ENCODE results near the gene ZBTB7C. TPM values are rescaled to one million over a fixed set of nuclear protein-coding genes. Genes with fewer than 3 reads are reported as not detected.

ZBTB7C gene
- total and polyA plus RNA-seq, 8 donors, result 1.7 to 8.7 (median 2.7) TPM

- ATAC-seq (no peak), DNase-seq (no peak)
- Histone ChIP-seq H3K4me1 (no peaks in the 10 kb centered on the region), H3K9me3 (no peaks in the 10 kb centered on the region), H3K27ac (no peak overlapping the region), H3K27me3 (no peaks in the 10 kb centered on the region), H3K36me3 (no peaks in the 10 kb centered on the region), H3K4me3 (no peak overlapping the region)
- intact Hi-C loops (cut with DNase I), result no loop called here
- TF ChIP-seq, protein P1, sequence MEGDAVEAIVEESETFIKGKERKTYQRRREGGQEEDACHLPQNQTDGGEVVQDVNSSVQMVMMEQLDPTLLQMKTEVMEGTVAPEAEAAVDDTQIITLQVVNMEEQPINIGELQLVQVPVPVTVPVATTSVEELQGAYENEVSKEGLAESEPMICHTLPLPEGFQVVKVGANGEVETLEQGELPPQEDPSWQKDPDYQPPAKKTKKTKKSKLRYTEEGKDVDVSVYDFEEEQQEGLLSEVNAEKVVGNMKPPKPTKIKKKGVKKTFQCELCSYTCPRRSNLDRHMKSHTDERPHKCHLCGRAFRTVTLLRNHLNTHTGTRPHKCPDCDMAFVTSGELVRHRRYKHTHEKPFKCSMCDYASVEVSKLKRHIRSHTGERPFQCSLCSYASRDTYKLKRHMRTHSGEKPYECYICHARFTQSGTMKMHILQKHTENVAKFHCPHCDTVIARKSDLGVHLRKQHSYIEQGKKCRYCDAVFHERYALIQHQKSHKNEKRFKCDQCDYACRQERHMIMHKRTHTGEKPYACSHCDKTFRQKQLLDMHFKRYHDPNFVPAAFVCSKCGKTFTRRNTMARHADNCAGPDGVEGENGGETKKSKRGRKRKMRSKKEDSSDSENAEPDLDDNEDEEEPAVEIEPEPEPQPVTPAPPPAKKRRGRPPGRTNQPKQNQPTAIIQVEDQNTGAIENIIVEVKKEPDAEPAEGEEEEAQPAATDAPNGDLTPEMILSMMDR (IDR thresholded peaks at IDR 0.05), result no peak
These were observed 208.4 kb downstream of the ZBTB7C start for GRCh38 chr18:48200631-48201336.

DNA sequence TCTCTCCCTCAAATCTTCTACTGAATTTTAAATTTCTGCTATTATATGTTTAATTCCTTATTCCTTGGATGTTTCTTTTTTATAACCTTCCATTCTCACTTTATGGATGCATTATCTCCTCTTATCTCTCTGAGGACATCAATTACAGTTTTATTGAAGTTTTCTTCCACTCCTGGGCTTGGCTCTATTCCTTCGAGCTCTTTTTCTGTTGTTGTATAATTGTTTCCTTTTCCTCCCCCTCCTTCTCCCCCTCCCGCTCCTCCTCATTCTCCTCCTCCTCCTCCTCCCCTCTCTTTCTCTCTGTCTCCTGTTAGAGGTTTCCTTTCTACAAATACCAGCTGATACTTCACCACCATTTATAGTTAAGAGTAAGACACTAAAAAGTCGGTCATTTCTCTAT lies 209.8 kb downstream of the ZBTB7C start:
- H3K27ac ChIP-seq, result no peak overlapping the region
- ATAC-seq, result no peak
- no peaks in the 10 kb centered on the region for H3K27me3 ChIP-seq
- no peaks in the 10 kb centered on the region for H3K9me3 ChIP-seq
- TF ChIP-seq, protein P1 (IDR thresholded peaks at IDR 0.05), result no peak
- no peak overlapping the region for H3K4me3 ChIP-seq
- no peaks in the 10 kb centered on the region for H3K36me3 ChIP-seq
- DNase-seq, result no peak
- intact Hi-C loops (cut with DNase I), result no loop called here
- H3K4me1 ChIP-seq, result no peaks in the 10 kb centered on the region

GRCh38 chr18:48197819-48198218 lies 211.4 kb downstream of the ZBTB7C start:
- TF ChIP-seq, protein P1 (IDR thresholded peaks at IDR 0.05), result no peak
- Histone ChIP-seq H3K27ac (no peak overlapping the region), H3K36me3 (no peaks in the 10 kb centered on the region), H3K9me3 (no peaks in the 10 kb centered on the region), H3K4me1 (no peaks in the 10 kb centered on the region), H3K4me3 (no peak overlapping the region), H3K27me3 (no peaks in the 10 kb centered on the region)
- no peak for ATAC-seq
- intact Hi-C loops (cut with DNase I), result no loop called here
- DNase-seq, result no peak

DNA sequence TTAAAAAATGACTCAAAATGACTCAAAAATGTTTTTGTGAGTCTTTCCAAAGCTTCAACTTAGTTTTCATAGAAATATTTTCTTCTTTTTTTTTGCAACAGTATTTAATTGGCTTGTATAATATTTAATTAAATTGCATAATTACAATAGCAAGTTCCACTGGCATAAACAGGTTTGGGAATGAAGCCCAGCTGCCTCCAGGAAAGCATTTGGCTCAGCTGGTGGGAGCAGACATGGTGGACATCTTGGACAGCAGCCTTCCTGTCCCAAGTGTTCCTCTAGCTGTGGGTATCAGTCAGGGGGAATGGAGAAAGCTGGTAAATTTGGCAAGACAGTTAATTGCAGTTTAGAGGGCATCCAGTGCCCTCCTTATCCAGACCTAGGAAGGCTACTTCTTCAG lies 213.4 kb downstream of the ZBTB7C start:
- intact Hi-C loops (cut with DNase I), result no loop called here
- H3K4me3 ChIP-seq, result no peak overlapping the region
- H3K9me3 ChIP-seq, result no peaks in the 10 kb centered on the region
- no peaks in the 10 kb centered on the region for H3K27me3 ChIP-seq
- H3K4me1 ChIP-seq, result no peaks in the 10 kb centered on the region
- ATAC-seq (no peak), DNase-seq (no peak)
- no peaks in the 10 kb centered on the region for H3K36me3 ChIP-seq
- H3K27ac ChIP-seq, result no peak overlapping the region
- TF ChIP-seq, protein P1 (IDR thresholded peaks at IDR 0.05), result no peak

DNA sequence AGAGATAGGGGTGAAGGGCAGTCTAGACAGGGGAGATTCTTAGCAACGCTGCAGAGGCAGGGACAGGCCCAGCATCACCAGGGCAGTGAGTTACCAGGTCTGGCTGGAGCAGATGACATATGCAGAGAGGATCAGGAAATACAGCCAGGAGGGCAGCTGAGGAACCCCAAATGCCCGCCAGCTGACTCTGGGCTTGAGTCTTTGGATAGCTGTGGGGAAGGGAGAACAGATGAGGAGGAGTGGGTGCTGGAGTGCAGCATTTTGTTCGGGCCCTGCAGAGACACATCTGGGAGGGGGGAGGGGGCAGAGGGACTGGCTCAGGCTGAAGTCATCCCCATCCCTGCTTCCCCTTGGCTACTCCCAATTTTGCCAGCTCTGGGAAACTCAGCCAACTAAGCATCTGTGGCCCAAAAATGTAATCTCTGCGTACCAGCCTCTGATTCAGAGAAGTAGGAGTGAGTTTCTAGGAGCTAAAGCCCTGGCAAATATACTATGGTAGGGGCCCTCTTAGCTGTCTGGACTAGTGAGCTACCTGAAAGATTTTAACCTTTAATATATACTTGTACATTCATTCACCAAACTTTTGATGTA lies 214.5 kb downstream of the ZBTB7C start:
- H3K27ac ChIP-seq, result no peak overlapping the region
- H3K4me3 ChIP-seq, result no peak overlapping the region
- TF ChIP-seq, protein P1 (IDR thresholded peaks at IDR 0.05), result no peak
- no peaks in the 10 kb centered on the region for H3K27me3 ChIP-seq
- no peak for ATAC-seq
- H3K9me3 ChIP-seq, result no peaks in the 10 kb centered on the region
- H3K36me3 ChIP-seq, result no peaks in the 10 kb centered on the region
- DNase-seq, result no peak
- H3K4me1 ChIP-seq, result no peaks in the 10 kb centered on the region
- intact Hi-C loops (cut with DNase I), result no loop called here

Measured in left lung (tissue), 10 donors.